Activated CD8-positive, alpha-beta T cell treated with anti-CD3 and anti-CD28 coated beads for 36 hours (primary cell): ENCODE measurements around the gene CNTROB. TPM values are rescaled to one million over a fixed set of nuclear protein-coding genes. Genes with fewer than 3 reads are reported as not detected.

Experiments used
- ATAC-seq: fragments of 200-7000 bp; cut with Tn5 transposase; one replicate; pipeline ENCODE4 v1.10.0; 2021; ENCODE audit warnings: mild to moderate bottlenecking, moderate library complexity
- CTCF ChIA-PET: fragments of 350-600 bp; sonication (Branson Sonifier 250); formaldehyde crosslinking; loops from one replicate; lab custom pipeline; 2021; ENCODE audit warnings: antibody characterized with exemption; lab: Charles Lee
- POLR2A ChIA-PET: fragments of 350-600 bp; sonication (Branson Sonifier 250); formaldehyde crosslinking; loops from one replicate; lab custom pipeline; 2021; ENCODE audit warnings: antibody characterized with exemption; lab: Charles Lee
- DNase-seq: peaks from one replicate; pipeline ENCODE4 v3.0.0-alpha.2; 2020
- H3K27ac Mint-ChIP-seq: one replicate; pipeline ENCODE4 v1.8.0; 2021; ENCODE audit warnings: mild to moderate bottlenecking, mixed read lengths
- H3K27me3 Mint-ChIP-seq: one replicate; pipeline ENCODE4 v1.8.0; 2021; ENCODE audit warnings: mixed read lengths
- H3K36me3 Mint-ChIP-seq: one replicate; pipeline ENCODE4 v1.8.0; 2021; ENCODE audit warnings: low read depth, mixed read lengths
- H3K4me1 Mint-ChIP-seq: one replicate; pipeline ENCODE4 v1.8.0; 2021; ENCODE audit warnings: low read depth, mixed read lengths
- H3K4me3 Mint-ChIP-seq: one replicate; pipeline ENCODE4 v1.8.0; 2021; ENCODE audit warnings: mild to moderate bottlenecking, moderate library complexity, mixed read lengths
- H3K9me3 Mint-ChIP-seq: one replicate; pipeline ENCODE4 v1.8.0; 2021; ENCODE audit warnings: mixed read lengths
- CTCF ChIP-seq: fragments of 200-600 bp; IDR thresholded peaks from one replicate; pipeline ENCODE4 v1.8.0; 2022; ENCODE audit warnings: antibody characterized with exemption, mild to moderate bottlenecking
- intact Hi-C: fragments of 100-400 bp; cut with micrococcal nuclease; formaldehyde crosslinking; loops from one replicate; pipeline ENCODE4 v1.10.0; 2022
- total RNA-seq, 2 experiments: library from RNA; stranded (reverse); gene quantifications; one replicate each; pipeline ENCODE4 v1.2.3, GENCODE V29; 2021

The CNTROB gene
- total RNA-seq, 2 experiments from 2014 or later: 48.4 to 54.1 TPM

DNA sequence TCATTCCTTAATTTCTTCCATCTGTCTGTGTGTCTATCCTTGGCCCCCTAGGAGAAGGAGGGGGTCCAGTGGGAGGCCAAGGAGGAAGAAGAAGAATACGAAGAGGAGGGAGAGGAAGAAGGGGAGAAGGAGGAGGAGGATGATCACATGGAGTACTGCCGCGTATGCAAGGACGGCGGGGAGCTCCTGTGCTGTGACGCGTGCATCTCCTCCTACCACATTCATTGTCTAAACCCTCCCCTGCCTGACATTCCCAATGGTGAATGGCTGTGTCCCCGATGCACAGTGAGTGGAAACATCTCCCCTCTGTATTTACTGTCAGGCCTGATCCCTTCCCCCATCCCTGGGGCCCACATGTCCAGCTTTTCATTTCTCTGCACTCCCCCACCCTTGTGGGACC, 37.1 kb upstream of the CNTROB start:
- Mint-ChIP-seq H3K4me1 (peaks cover 15% of the 10 kb centered on the region), H3K4me3 (no peak overlapping the region), H3K36me3 (peaks cover 63% of the 10 kb centered on the region), H3K27me3 (no peaks in the 10 kb centered on the region), H3K27ac (no peak overlapping the region), H3K9me3 (no peaks in the 10 kb centered on the region)
- ChIA-PET CTCF (interaction anchor here (0.6 kb wide), 1 partner anchor 460 kb away, joined by 3 read pairs; the partner anchor contains the start of gene TMEM102), POLR2A (interaction anchor here (1.2 kb wide), 1 partner anchor 9 kb away, joined by 4 read pairs; no protein-coding TSS in a partner anchor)
- TF ChIP-seq CTCF: no peak
- DNase-seq (no peak), ATAC-seq (no peak)
- intact Hi-C loops: loop anchor here (5.0 kb wide), 1 partner anchor 33 kb away; no protein-coding TSS in a partner anchor

DNA sequence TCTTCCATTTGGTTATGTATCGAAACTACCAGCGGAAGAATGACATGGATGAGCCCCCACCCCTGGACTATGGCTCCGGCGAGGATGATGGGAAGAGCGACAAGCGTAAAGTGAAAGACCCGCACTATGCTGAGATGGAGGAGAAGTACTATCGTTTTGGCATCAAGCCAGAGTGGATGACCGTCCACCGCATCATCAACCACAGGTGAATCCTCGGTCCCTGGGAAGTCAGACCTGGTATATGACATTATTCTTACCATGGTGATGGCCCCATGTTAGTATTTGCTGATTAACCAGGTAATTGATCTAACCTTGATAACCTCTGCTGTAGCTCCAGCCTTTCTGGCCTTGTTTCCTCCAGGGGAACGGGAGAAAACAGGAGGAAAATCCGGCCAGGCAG, 34.9 kb upstream of the CNTROB start:
- POLR2A ChIA-PET: interaction anchor here (2.2 kb wide), 1 partner anchor 10 kb away, joined by 8 read pairs; no protein-coding TSS in a partner anchor
- DNase-seq: no peak

DNA sequence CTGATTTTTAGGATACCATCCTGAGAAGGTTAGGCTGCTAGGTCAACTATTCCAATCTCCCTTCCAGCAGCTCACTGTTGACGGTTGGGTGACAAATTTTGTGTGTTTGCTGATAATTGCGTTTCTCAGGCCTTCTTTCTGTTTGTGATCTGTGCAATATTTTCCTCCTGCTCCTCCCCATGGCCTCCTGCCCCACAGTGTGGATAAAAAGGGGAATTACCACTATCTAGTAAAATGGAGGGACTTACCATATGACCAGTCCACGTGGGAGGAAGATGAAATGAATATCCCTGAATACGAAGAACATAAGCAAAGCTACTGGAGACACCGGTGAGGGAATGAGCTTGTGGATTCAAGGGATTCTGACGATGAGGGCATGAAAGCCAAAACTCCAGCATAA, 34.2 kb upstream of the CNTROB start:
- Mint-ChIP-seq H3K4me1 (peaks cover 11% of the 10 kb centered on the region), H3K4me3 (no peak overlapping the region), H3K27ac (peak overlapping the region; percentile 58), H3K27me3 (no peaks in the 10 kb centered on the region), H3K36me3 (peaks cover 61% of the 10 kb centered on the region), H3K9me3 (no peaks in the 10 kb centered on the region)
- DNase-seq (peak; percentile 25), ATAC-seq (peak; percentile 58)
- CTCF ChIA-PET: interaction anchor here (0.7 to 2.1 kb wide), 16 partner anchors 8 to 163 kb away, joined by 3 to 8 read pairs (median 3); no protein-coding TSS in a partner anchor
- intact Hi-C loops: loop anchor here (5.0 kb wide), 1 partner anchor 35 kb away; no protein-coding TSS in a partner anchor
- POLR2A ChIA-PET: interaction anchor here (1.0 to 2.2 kb wide), 4 partner anchors 9 to 24 kb away, joined by 3 to 9 read pairs (median 6); partner anchors contain the start of genes CHD3 and RNF227
- no peak for TF ChIP-seq CTCF

More for the DNA sequence above, 34.9 kb upstream of the CNTROB start:
- CTCF ChIA-PET: interaction anchor here (0.7 to 2.1 kb wide), 9 partner anchors 9 to 163 kb away, joined by 3 to 8 read pairs (median 3); no protein-coding TSS in a partner anchor
- Mint-ChIP-seq H3K27me3 (no peaks in the 10 kb centered on the region), H3K36me3 (peaks cover 58% of the 10 kb centered on the region), H3K4me1 (peaks cover 11% of the 10 kb centered on the region), H3K4me3 (no peak overlapping the region), H3K27ac (peak overlapping the region; percentile 58), H3K9me3 (no peaks in the 10 kb centered on the region)
- intact Hi-C loops: loop anchor here (5.0 kb wide), 1 partner anchor 35 kb away; no protein-coding TSS in a partner anchor
- ATAC-seq: no peak
- no peak for TF ChIP-seq CTCF

DNA sequence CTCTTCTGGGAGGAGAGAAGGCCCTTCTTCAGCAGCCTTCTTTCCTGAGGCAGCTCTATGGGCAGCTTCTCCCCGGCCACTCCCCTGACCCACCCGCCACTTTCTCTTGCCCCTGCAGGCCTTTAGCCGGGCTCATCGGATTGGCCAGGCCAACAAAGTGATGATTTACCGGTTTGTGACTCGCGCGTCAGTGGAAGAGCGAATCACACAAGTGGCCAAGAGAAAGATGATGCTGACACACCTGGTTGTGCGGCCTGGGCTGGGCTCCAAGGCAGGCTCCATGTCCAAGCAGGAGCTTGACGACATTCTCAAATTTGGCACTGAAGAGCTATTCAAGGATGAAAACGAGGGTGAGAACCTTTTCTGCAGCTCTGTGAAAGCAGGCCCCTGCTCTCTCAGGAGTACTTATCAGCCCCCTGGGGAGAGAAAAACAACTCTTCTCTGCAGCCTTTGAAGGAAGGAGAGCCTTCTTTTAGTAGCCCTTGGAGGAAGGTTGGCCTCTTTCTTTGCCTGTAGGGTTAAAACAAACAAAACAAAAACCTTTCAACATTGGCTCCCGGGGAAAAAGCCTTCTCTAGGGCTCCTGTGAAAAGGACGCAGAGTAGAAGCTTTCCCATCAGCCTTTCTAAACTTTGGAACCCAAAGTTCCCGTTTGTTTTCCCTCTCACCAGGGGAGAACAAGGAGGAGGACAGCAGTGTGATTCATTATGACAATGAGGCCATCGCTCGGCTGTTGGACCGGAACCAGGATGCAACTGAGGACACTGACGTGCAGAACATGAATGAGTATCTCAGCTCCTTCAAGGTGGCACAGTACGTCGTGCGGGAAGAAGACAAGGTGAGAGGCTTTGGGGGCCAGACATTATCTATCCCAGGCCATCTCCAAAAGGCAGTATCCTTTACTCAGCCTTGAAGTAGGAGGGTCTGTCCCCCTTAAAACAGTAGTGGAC, 28.6 kb upstream of the CNTROB start:
- POLR2A ChIA-PET: interaction anchor here (0.7 to 2.0 kb wide), 3 partner anchors 12 to 112 kb away, joined by 3 to 5 read pairs (median 4); partner anchors contain the start of gene RNF227
- no peak for DNase-seq
- H3K4me1 Mint-ChIP-seq: no peaks in the 10 kb centered on the region
- H3K9me3 Mint-ChIP-seq: no peaks in the 10 kb centered on the region
- TF ChIP-seq CTCF: no peak
- H3K4me3 Mint-ChIP-seq: no peak overlapping the region
- CTCF ChIA-PET: interaction anchor here (1.1 to 3.1 kb wide), 4 partner anchors 9 to 160 kb away, joined by 3 to 10 read pairs (median 6); no protein-coding TSS in a partner anchor
- no peak overlapping the region for H3K27ac Mint-ChIP-seq
- intact Hi-C loops: no loop called here
- peaks cover 52% of the 10 kb centered on the region for H3K36me3 Mint-ChIP-seq
- ATAC-seq: no peak
- H3K27me3 Mint-ChIP-seq: no peaks in the 10 kb centered on the region
